ENCODE results near the gene SCGB1A1. TPM values are rescaled to one million over a fixed set of nuclear protein-coding genes. Genes with fewer than 3 reads are reported as not detected.

The SCGB1A1 gene
- total RNA-seq, 4 donors from 2014 or later: not detected

- H3K9me3 ChIP-seq: no peaks in the 10 kb centered on the region
- no peak for DNase-seq
- TF ChIP-seq POLR2A (IDR thresholded peaks at IDR 0.05) (no peak), CTCF (IDR thresholded peaks at IDR 0.05) (no peak)
- intact Hi-C loops (cut with DNase I; ENCODE audit: low total_unique reads): loop anchor here (10.0 kb wide), 1 partner anchor 306 kb away; no protein-coding TSS in a partner anchor
- H3K4me1 ChIP-seq: no peaks in the 10 kb centered on the region
- no peak overlapping the region for H3K4me3 ChIP-seq
- H3K36me3 ChIP-seq: no peaks in the 10 kb centered on the region
- H3K27me3 ChIP-seq: no peaks in the 10 kb centered on the region
- H3K27ac ChIP-seq: no peak overlapping the region
Observed at GRCh38 chr11:62388999-62389398, 29.8 kb upstream of the SCGB1A1 start.

- no peak overlapping the region for H3K27ac ChIP-seq
- no peaks in the 10 kb centered on the region for H3K36me3 ChIP-seq
- no peak for TF ChIP-seq POLR2A (IDR thresholded peaks at IDR 0.05)
- no peak for TF ChIP-seq CTCF (IDR thresholded peaks at IDR 0.05)
- H3K9me3 ChIP-seq: no peaks in the 10 kb centered on the region
- H3K4me3 ChIP-seq: no peak overlapping the region
- intact Hi-C loops (cut with DNase I; ENCODE audit: low total_unique reads): no loop called here
- H3K4me1 ChIP-seq: no peaks in the 10 kb centered on the region
- no peak for DNase-seq
- no peaks in the 10 kb centered on the region for H3K27me3 ChIP-seq
Observed at GRCh38 chr11:62390237-62390636, 28.6 kb upstream of the SCGB1A1 start.

- no peaks in the 10 kb centered on the region for H3K9me3 ChIP-seq
- peaks cover 0 to under 1% of the 10 kb centered on the region in 2 donors for H3K4me1 ChIP-seq
- no peak overlapping the region for H3K27ac ChIP-seq
- no peak overlapping the region for H3K4me3 ChIP-seq
- H3K36me3 ChIP-seq: no peaks in the 10 kb centered on the region
- no peak for DNase-seq
- intact Hi-C loops (cut with DNase I; ENCODE audit: low total_unique reads): no loop called here
- TF ChIP-seq POLR2A (IDR thresholded peaks at IDR 0.05): no peak
- no peak for TF ChIP-seq CTCF (IDR thresholded peaks at IDR 0.05)
- H3K27me3 ChIP-seq: no peaks in the 10 kb centered on the region
Observed at GRCh38 chr11:62390722-62391121, 28.1 kb upstream of the SCGB1A1 start.

GRCh38 chr11:62391642-62392425 is 27.0 kb upstream of the SCGB1A1 start:
- Histone ChIP-seq H3K36me3 (no peaks in the 10 kb centered on the region), H3K4me3 (no peak overlapping the region), H3K4me1 (peaks cover 0 to 7% of the 10 kb centered on the region in 2 donors), H3K27me3 (no peaks in the 10 kb centered on the region), H3K27ac (no peak overlapping the region), H3K9me3 (no peaks in the 10 kb centered on the region)
- no peak for TF ChIP-seq POLR2A (IDR thresholded peaks at IDR 0.05)
- no peak for TF ChIP-seq CTCF (IDR thresholded peaks at IDR 0.05)
- no peak for DNase-seq
- intact Hi-C loops (cut with DNase I; ENCODE audit: low total_unique reads): no loop called here

- H3K4me3 ChIP-seq: no peak overlapping the region
- intact Hi-C loops (cut with DNase I; ENCODE audit: low total_unique reads): no loop called here
- H3K27ac ChIP-seq: peak overlapping the region in 1 of 2 donors; percentile 27
- TF ChIP-seq CTCF (IDR thresholded peaks at IDR 0.05): no peak
- no peak for TF ChIP-seq POLR2A (IDR thresholded peaks at IDR 0.05)
- H3K27me3 ChIP-seq: no peaks in the 10 kb centered on the region
- peaks cover 0 to 14% of the 10 kb centered on the region in 2 donors for H3K4me1 ChIP-seq
- H3K36me3 ChIP-seq: no peaks in the 10 kb centered on the region
- no peaks in the 10 kb centered on the region for H3K9me3 ChIP-seq
- no peak for DNase-seq
Observed at GRCh38 chr11:62392506-62392905, 26.3 kb upstream of the SCGB1A1 start.

All from uterus (tissue), 4 donors.